Measurements from ENCODE around the gene H19.

Gene H19

GRCh38 chr11:1997755-1998154 lies at the start of gene H19:
Gene H19 (minus strand): TSS chr11:1997842.
- no peak for DNase-seq (ENCODE audit: low spot score)

- no peak for DNase-seq (ENCODE audit: low spot score)
These were observed 44.3 kb upstream of the H19 start for GRCh38 chr11:2041963-2042362.

GRCh38 chr11:2041153-2041552 lies 43.5 kb upstream of the H19 start:
- DNase-seq (ENCODE audit: low spot score) = no peak

GRCh38 chr11:2039198-2039759 lies 41.6 kb upstream of the H19 start:
- no peak for DNase-seq (ENCODE audit: low spot score)

- no peak for DNase-seq (ENCODE audit: low spot score)
These were observed 39.3 kb upstream of the H19 start for GRCh38 chr11:2036863-2037486.

GRCh38 chr11:2035382-2035781 lies 37.7 kb upstream of the H19 start:
- no peak for DNase-seq (ENCODE audit: low spot score)

- no peak for DNase-seq (ENCODE audit: low spot score)
These were observed 33.4 kb upstream of the H19 start for GRCh38 chr11:2031058-2031457.

GRCh38 chr11:2027708-2028107 lies 30.1 kb upstream of the H19 start:
- no peak for DNase-seq (ENCODE audit: low spot score)

- no peak for DNase-seq (ENCODE audit: low spot score)
These were observed 17.4 kb upstream of the H19 start for GRCh38 chr11:2015025-2015424.

GRCh38 chr11:2012440-2012839 lies 14.8 kb upstream of the H19 start:
- DNase-seq (ENCODE audit: low spot score) = no peak

GRCh38 chr11:2004466-2004865 lies 6.8 kb upstream of the H19 start:
- no peak for DNase-seq (ENCODE audit: low spot score)

- DNase-seq (ENCODE audit: low spot score) = no peak
These were observed 5.2 kb upstream of the H19 start for GRCh38 chr11:2002807-2003206.

GRCh38 chr11:2002042-2002776 lies 4.6 kb upstream of the H19 start:
- DNase-seq (ENCODE audit: low spot score) = no peak

GRCh38 chr11:1998861-1999260 lies 1.2 kb upstream of the H19 start:
- DNase-seq (ENCODE audit: low spot score) = no peak

GRCh38 chr11:1998290-1998689 lies 648 bp upstream of the H19 start:
- no peak for DNase-seq (ENCODE audit: low spot score)

GRCh38 chr11:1994121-1994520 lies 3.5 kb downstream of the H19 start:
- DNase-seq (ENCODE audit: low spot score) = no peak

- no peak for DNase-seq (ENCODE audit: low spot score)
These were observed 5.5 kb downstream of the H19 start for GRCh38 chr11:1992111-1992510.

- no peak for DNase-seq (ENCODE audit: low spot score)
These were observed 6.6 kb downstream of the H19 start for GRCh38 chr11:1990872-1991578.

GRCh38 chr11:1989953-1990352 lies 7.7 kb downstream of the H19 start:
- DNase-seq (ENCODE audit: low spot score) = no peak

- peak; percentile 26 for DNase-seq (ENCODE audit: low spot score)
These were observed 8.8 kb downstream of the H19 start for GRCh38 chr11:1988667-1989317.

GRCh38 chr11:1988174-1988573 lies 9.5 kb downstream of the H19 start:
- no peak for DNase-seq (ENCODE audit: low spot score)

- no peak for DNase-seq (ENCODE audit: low spot score)
These were observed 10.6 kb downstream of the H19 start for GRCh38 chr11:1987024-1987423.

GRCh38 chr11:1983601-1983961 lies 14.1 kb downstream of the H19 start:
- no peak for DNase-seq (ENCODE audit: low spot score)
